OCI-LY1 (cell line): ENCODE results near the gene LRRN3.

ENCODE experiments used
- H2AFZ ChIP-seq: fragments of 200-600 bp; sonication (generic), shearing (Covaris generic); 2 replicates; pipeline ENCODE4 v1.6.0; 2014; ENCODE audit warnings: antibody characterized with exemption, mild to moderate bottlenecking, low read length
- H3F3A ChIP-seq: fragments of 200-600 bp; sonication (generic), shearing (Covaris generic); 2 replicates; pipeline ENCODE4 v1.6.0; 2014; ENCODE audit warnings: mild to moderate bottlenecking, antibody characterized with exemption, low read length, moderate library complexity; ENCODE audit not compliant: insufficient read depth
- H3K27ac ChIP-seq: fragments of 200-600 bp; sonication (generic); 2 replicates; pipeline ENCODE4 v1.5.1; 2014; ENCODE audit warnings: low read length, mixed run types, mild to moderate bottlenecking, low read depth; ENCODE audit not compliant: poor library complexity, severe bottlenecking
- H3K27me3 ChIP-seq: fragments of 200-600 bp; sonication (generic); 2 replicates; pipeline ENCODE4 v1.6.0; 2014; ENCODE audit warnings: antibody characterized with exemption, mild to moderate bottlenecking, low read length, moderate library complexity; ENCODE audit not compliant: insufficient read depth
- H3K36me3 ChIP-seq: fragments of 200-600 bp; sonication (generic); 2 replicates; pipeline ENCODE4 v1.6.1; 2014; ENCODE audit warnings: mild to moderate bottlenecking, antibody characterized with exemption, low read length, moderate library complexity, mixed read lengths; ENCODE audit not compliant: insufficient read depth
- H3K4me1 ChIP-seq: fragments of 200-600 bp; sonication (generic); 2 replicates; pipeline ENCODE4 v1.5.1; 2014; ENCODE audit warnings: mild to moderate bottlenecking, low read length, moderate library complexity; ENCODE audit not compliant: insufficient read depth, severe bottlenecking
- H3K4me2 ChIP-seq: fragments of 200-600 bp; sonication (generic), shearing (Covaris generic); 2 replicates; pipeline ENCODE4 v1.6.1; 2014; ENCODE audit warnings: low read length
- H3K4me3 ChIP-seq: fragments of 200-600 bp; sonication (generic); 2 replicates; pipeline ENCODE4 v1.5.1; 2014; ENCODE audit warnings: low read length, low read depth, mild to moderate bottlenecking, mixed read lengths; ENCODE audit not compliant: poor library complexity, severe bottlenecking
- H3K79me2 ChIP-seq: fragments of 200-600 bp; shearing (Covaris generic); 2 replicates; pipeline ENCODE4 v1.6.1; 2016; ENCODE audit warnings: mixed run types, low read length, mixed read lengths; ENCODE audit not compliant: insufficient read depth
- H3K9ac ChIP-seq: fragments of 200-600 bp; sonication (generic), shearing (Covaris generic); 2 replicates; pipeline ENCODE4 v1.6.1; 2014; ENCODE audit warnings: mild to moderate bottlenecking, low read length, mixed read lengths
- H3K9me2 ChIP-seq: fragments of 200-600 bp; sonication (generic), shearing (Covaris generic); 2 replicates; pipeline ENCODE4 v1.6.1; 2014; ENCODE audit warnings: low read depth, mild to moderate bottlenecking, low read length, mixed read lengths
- H3K9me3 ChIP-seq: fragments of 200-600 bp; shearing (Covaris generic); 2 replicates; pipeline ENCODE4 v1.6.1; 2014; ENCODE audit warnings: low read length, mixed read lengths
- H4K20me1 ChIP-seq: fragments of 200-600 bp; sonication (generic), shearing (Covaris generic); 2 replicates; pipeline ENCODE4 v1.6.0; 2016; ENCODE audit warnings: mild to moderate bottlenecking, low read length; ENCODE audit not compliant: insufficient read depth
- CTCF ChIP-seq: fragments of 200-600 bp; sonication (generic), shearing (Covaris generic); IDR thresholded peaks from 2 replicates; pipeline ENCODE4 v1.5.1; 2017; ENCODE audit warnings: mild to moderate bottlenecking, antibody characterized with exemption, low read length, moderate library complexity, mixed read lengths
- EZH2 ChIP-seq: fragments of 200-600 bp; sonication (generic), shearing (Covaris generic); IDR thresholded peaks from 2 replicates; pipeline ENCODE4 v1.8.0; 2017; ENCODE audit warnings: borderline replicate concordance, mixed run types, mild to moderate bottlenecking, antibody characterized with exemption, low read length, moderate library complexity, mixed read lengths

LRRN3 gene

GRCh38 chr7:111108000-111108399, 17.1 kb downstream of the LRRN3 start:
- Histone ChIP-seq H3K27ac (no peak overlapping the region), H3F3A (no peaks in the 10 kb centered on the region), H3K27me3 (no peaks in the 10 kb centered on the region), H2AFZ (no peak overlapping the region), H3K9me3 (no peaks in the 10 kb centered on the region), H3K4me2 (no peak overlapping the region), H4K20me1 (no peaks in the 10 kb centered on the region), H3K4me3 (no peak overlapping the region), H3K9ac (no peak overlapping the region), H3K79me2 (no peaks in the 10 kb centered on the region), H3K9me2 (no peaks in the 10 kb centered on the region), H3K4me1 (peaks cover 21% of the 10 kb centered on the region), H3K36me3 (peaks cover 4% of the 10 kb centered on the region)
- no peak for TF ChIP-seq CTCF
- no peak for TF ChIP-seq EZH2

DNA sequence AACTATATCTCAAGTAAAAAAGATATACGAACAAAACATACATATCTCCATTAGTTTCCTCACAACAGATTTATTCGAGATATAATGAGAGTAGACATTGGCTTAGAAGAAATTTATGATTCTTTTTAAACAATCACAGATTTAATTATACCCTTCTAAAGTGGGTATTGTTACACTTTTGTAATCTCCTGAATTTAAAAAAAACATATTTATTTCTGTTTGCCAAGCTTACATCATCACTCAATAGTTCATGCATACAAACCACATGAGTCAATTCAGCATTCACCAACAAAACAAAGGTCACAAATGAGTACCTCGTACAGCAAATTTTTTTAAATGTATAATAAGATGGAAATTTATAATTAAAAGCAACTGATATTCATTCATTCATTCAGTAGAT, 17.6 kb downstream of the LRRN3 start:
- TF ChIP-seq CTCF (no peak), EZH2 (no peak)
- H3F3A ChIP-seq, result no peaks in the 10 kb centered on the region
- H3K4me3 ChIP-seq, result no peak overlapping the region
- no peaks in the 10 kb centered on the region for H3K9me3 ChIP-seq
- no peaks in the 10 kb centered on the region for H3K79me2 ChIP-seq
- no peak overlapping the region for H3K27ac ChIP-seq
- H2AFZ ChIP-seq, result no peak overlapping the region
- H3K4me1 ChIP-seq, result peaks cover 20% of the 10 kb centered on the region
- no peaks in the 10 kb centered on the region for H4K20me1 ChIP-seq
- H3K4me2 ChIP-seq, result no peak overlapping the region
- H3K36me3 ChIP-seq, result peaks cover 4% of the 10 kb centered on the region
- H3K9ac ChIP-seq, result no peak overlapping the region
- no peaks in the 10 kb centered on the region for H3K27me3 ChIP-seq
- no peaks in the 10 kb centered on the region for H3K9me2 ChIP-seq

DNA sequence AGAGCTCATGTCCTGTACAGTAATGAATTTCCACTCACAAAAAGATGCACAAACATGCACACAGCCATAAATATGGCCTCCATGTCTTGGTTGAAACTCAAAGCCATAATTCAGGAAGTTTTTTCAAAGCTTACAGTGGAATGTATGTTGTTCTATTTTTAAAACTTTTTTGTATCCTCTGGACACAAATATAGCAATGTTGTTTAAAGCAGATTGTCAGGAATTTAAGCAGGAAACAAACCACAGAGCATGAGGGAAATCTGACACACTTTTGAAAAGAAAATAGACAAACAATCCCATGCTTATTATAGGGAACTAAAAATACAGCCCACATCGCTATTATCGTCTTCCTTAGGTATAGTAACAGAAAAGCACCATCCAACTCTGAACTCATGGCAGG, 21.5 kb downstream of the LRRN3 start:
- H2AFZ ChIP-seq, result no peak overlapping the region
- H3K9me2 ChIP-seq, result no peaks in the 10 kb centered on the region
- no peak overlapping the region for H3K4me3 ChIP-seq
- peaks cover 5% of the 10 kb centered on the region for H3K4me1 ChIP-seq
- H3K9ac ChIP-seq, result no peak overlapping the region
- H3K27me3 ChIP-seq, result no peaks in the 10 kb centered on the region
- no peak for TF ChIP-seq CTCF
- TF ChIP-seq EZH2, result no peak
- no peak overlapping the region for H3K27ac ChIP-seq
- no peaks in the 10 kb centered on the region for H3F3A ChIP-seq
- no peaks in the 10 kb centered on the region for H3K9me3 ChIP-seq
- H3K4me2 ChIP-seq, result no peak overlapping the region
- H4K20me1 ChIP-seq, result no peaks in the 10 kb centered on the region
- H3K79me2 ChIP-seq, result no peaks in the 10 kb centered on the region
- H3K36me3 ChIP-seq, result no peaks in the 10 kb centered on the region; the same call in 1 of the 2 replicates
